Measurements from ENCODE around the gene MEP1B.

MEP1B gene

DNA sequence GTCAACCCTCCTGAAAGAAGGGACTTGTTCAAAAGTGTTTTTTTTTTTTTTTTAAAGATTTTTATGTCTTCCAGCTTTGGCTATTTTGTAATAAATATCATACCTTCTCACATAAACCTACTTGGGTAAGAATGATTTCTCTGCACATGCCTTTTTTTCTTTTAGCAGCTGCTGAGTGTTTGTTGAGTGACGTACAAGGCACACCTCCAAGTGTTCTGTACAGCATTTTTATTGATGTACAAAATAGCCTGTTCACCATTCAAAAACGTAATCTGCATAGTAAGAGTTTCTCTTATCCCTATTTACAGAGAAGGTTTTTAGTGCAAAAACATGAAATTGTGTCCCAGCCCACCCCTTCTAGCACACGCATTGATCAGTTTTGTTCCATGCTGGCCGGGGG is 77.6 kb downstream of the MEP1B start:
- DNase-seq (ENCODE audit: low spot score) = no peak

Measured in NAMALWA (cell line).